GM18870 (cell line): ENCODE measurements around the gene ZNF677.
"Not testable (repeated sequence)": the region's sequence is repeated elsewhere in the genome, so short reads cannot be mapped to it uniquely, and the experiment has no call there.

Source experiments
- ATAC-seq: cut with Tn5 transposase; IDR thresholded peaks from one replicate; pipeline ENCODE4 v1.9.1; 2021; ENCODE audit warnings: moderate library complexity; ENCODE audit not compliant: unreplicated experiment

Gene ZNF677

GRCh38 chr19:53254411-53255341 lies at the start of gene ZNF677:
Gene ZNF677 (minus strand): TSS chr19:53254873. CDS start chr19:53251550, 3,323 bp downstream.
- ATAC-seq = no peak

- not testable (repeated sequence) for ATAC-seq
These were observed 46.7 kb upstream of the ZNF677 start for GRCh38 chr19:53301341-53301740.

- no peak for ATAC-seq
These were observed 40.2 kb upstream of the ZNF677 start for GRCh38 chr19:53294786-53295441.

- ATAC-seq = no peak
These were observed 36.3 kb upstream of the ZNF677 start for GRCh38 chr19:53290758-53291549.

- no peak for ATAC-seq
These were observed 30.4 kb upstream of the ZNF677 start for GRCh38 chr19:53285087-53285486.

- not testable (repeated sequence) for ATAC-seq
These were observed 27.3 kb upstream of the ZNF677 start for GRCh38 chr19:53281947-53282346.

- no peak for ATAC-seq
These were observed 20.8 kb upstream of the ZNF677 start for GRCh38 chr19:53275480-53275879.

- ATAC-seq = no peak
These were observed 17.4 kb upstream of the ZNF677 start for GRCh38 chr19:53272044-53272443.

- not testable (repeated sequence) for ATAC-seq
These were observed 15.2 kb upstream of the ZNF677 start for GRCh38 chr19:53269861-53270260.

- not testable (repeated sequence) for ATAC-seq
These were observed 12.9 kb upstream of the ZNF677 start, which contains the start of gene VN1R4 for GRCh38 chr19:53267623-53268022. Gene VN1R4 (minus strand): TSS chr19:53267723. CDS start chr19:53267665, 58 bp downstream.

- ATAC-seq = not testable (repeated sequence)
These were observed 3.2 kb upstream of the ZNF677 start, which contains the start of gene VN1R2 for GRCh38 chr19:53257715-53258342. Gene VN1R2 (plus strand): TSS chr19:53258292. CDS start chr19:53258376, 84 bp downstream.

GRCh38 chr19:53246498-53246897 lies 8.2 kb downstream of the ZNF677 start:
- ATAC-seq = no peak

- no peak for ATAC-seq
These were observed 17.4 kb downstream of the ZNF677 start for GRCh38 chr19:53237114-53237777.

- no peak for ATAC-seq
These were observed 30.1 kb downstream of the ZNF677 start for GRCh38 chr19:53224606-53225005.

- not testable (repeated sequence) for ATAC-seq
These were observed 32.0 kb downstream of the ZNF677 start for GRCh38 chr19:53222716-53223115.

GRCh38 chr19:53212703-53213320 lies 41.9 kb downstream of the ZNF677 start:
- no peak for ATAC-seq

- ATAC-seq = not testable (repeated sequence)
These were observed 43.1 kb downstream of the ZNF677 start for GRCh38 chr19:53211554-53211953.

- ATAC-seq = no peak
These were observed 57.8 kb downstream of the ZNF677 start for GRCh38 chr19:53196777-53197396.
